ENCODE measurements around the gene AADACL4. TPM values are rescaled to one million over a fixed set of nuclear protein-coding genes. Genes with fewer than 3 reads are reported as not detected.

The AADACL4 gene
- total and polyA plus RNA-seq, 2 of the 8 experiments (the other 6 are each of a cell fraction or from before 2014, with no cell fraction given): 0.08 TPM; not detected in 1

GRCh38 chr1:12604114-12604874 lies 39.6 kb upstream of the AADACL4 start:
- POLR2A ChIA-PET (ENCODE audit: partially characterized antibody): interaction anchor here (0.7 to 7.3 kb wide), 3 partner anchors 12 to 126 kb away, joined by 3 to 107 read pairs (median 7); partner anchors contain the start of gene DHRS3
- no peak overlapping the region for H4K5ac ChIP-seq (ENCODE audit: insufficient read length, low read depth, low read length)

More at GRCh38 chr1:12604114-12604874, 39.6 kb upstream of the AADACL4 start:
- Histone ChIP-seq H3K23me2 (ENCODE audit: low read depth, low read length) (no peaks in the 10 kb centered on the region), H4K20me1 (replicated peaks in 1 of 2; ENCODE audit: control insufficient read depth in 1 of 2, insufficient read depth in 2 of 2, low read length in 2 of 2) (peaks cover 15 to 22% of the 10 kb centered on the region in 2 experiments), H3K23ac (ENCODE audit: insufficient read length) (no peak overlapping the region), H2BK20ac (ENCODE audit: low read length) (no peak overlapping the region), H3K4me3 (ENCODE audit: extremely low read depth in 1 of 4, insufficient read depth in 2 of 4, low read depth in 3 of 4, low read length in 4 of 4) (no peak overlapping the region), H3K9ac (replicated peaks in 1 of 4; ENCODE audit: extremely low read depth in 1 of 4, low read depth in 3 of 4, low read length in 3 of 4) (no peak overlapping the region), H2BK5ac (ENCODE audit: low read depth, low read length) (no peak overlapping the region), H2AK5ac (ENCODE audit: low read depth, low read length) (no peak overlapping the region), H2AFZ (ENCODE audit: low read length) (no peak overlapping the region), H3K9me3 (ENCODE audit: insufficient read depth in 2 of 2, low read depth in 1 of 2, low read length in 1 of 2) (peaks cover 0 to 2% of the 10 kb centered on the region in 2 experiments; a peak in 1 of 4 replicates), H3K36me3 (ENCODE audit: control insufficient read depth in 2 of 4, insufficient read depth in 4 of 4, low read length in 3 of 4) (peaks cover 0 to 22% (median 0%) of the 10 kb centered on the region in 4 experiments; a peak in 2 of 8 replicates), H3K27ac (ENCODE audit: low read depth, low read length) (no peak overlapping the region), H3K56ac (replicated peaks; ENCODE audit: insufficient read length, low read depth, low read length) (no peak overlapping the region), H3K79me1 (ENCODE audit: low read depth, low read length) (peaks cover 3% of the 10 kb centered on the region; the same call in 1 of the 2 replicates), H2BK15ac (ENCODE audit: low read length) (no peak overlapping the region), H3K18ac (ENCODE audit: extremely low read depth, low read length) (no peak overlapping the region), H2BK12ac (ENCODE audit: low read depth, low read length) (no peak overlapping the region), H3K79me2 (ENCODE audit: control insufficient read depth in 1 of 2, insufficient read depth in 2 of 2, low read length in 2 of 2) (peaks cover 0 to 76% of the 10 kb centered on the region in 2 experiments; a peak in 3 of 4 replicates), H3K14ac (ENCODE audit: insufficient read length) (no peak overlapping the region), H3K27me3 (replicated peaks in 1 of 4; ENCODE audit: control insufficient read depth in 3 of 4, extremely low read depth in 1 of 4, insufficient read depth in 3 of 4, low read length in 3 of 4) (no peaks in the 10 kb centered on the region), H3K4me2 (ENCODE audit: insufficient read depth in 1 of 2, low read depth in 2 of 2, low read length in 2 of 2) (no peak overlapping the region), H4K91ac (replicated peaks; ENCODE audit: insufficient read length, low read length) (no peak overlapping the region), H3K4me1 (replicated peaks in 1 of 4; ENCODE audit: control insufficient read depth in 3 of 4, insufficient read depth in 4 of 4, low read length in 3 of 4) (peaks cover 11 to 31% (median 15%) of the 10 kb centered on the region in 4 experiments), H2BK120ac (replicated peaks; ENCODE audit: low read depth, low read length) (no peak overlapping the region), H4K8ac (ENCODE audit: extremely low read depth, insufficient read depth, low read length) (no peak overlapping the region), H3K4ac (replicated peaks; ENCODE audit: insufficient read length, low read depth, low read length) (no peak overlapping the region)
- DNase-seq (ENCODE audit: low read depth in 1 of 2, low spot score in 2 of 2): no peak
- CTCF ChIA-PET (ENCODE audit: partially characterized antibody): interaction anchor here (0.6 to 9.4 kb wide), 6 partner anchors 9 to 329 kb away, joined by 3 to 130 read pairs (median 3); partner anchors contain the start of gene DHRS3
- TF ChIP-seq BCL11A (IDR thresholded peaks at IDR 0.05; ENCODE audit: low read depth in 2 of 2, low read length in 2 of 2) (no peak), RXRA (IDR thresholded peaks at IDR 0.05; ENCODE audit: insufficient read depth, low read depth, low read length) (0 out of 2 replicates have a peak, but pooled peaks have one; percentile 21), CEBPB (IDR thresholded peaks at IDR 0.05; ENCODE audit: low read depth, low read length) (no peak), USF2 (IDR thresholded peaks at IDR 0.05; ENCODE audit: low read length) (no peak), CHD1 (IDR thresholded peaks at IDR 0.05; ENCODE audit: low read depth, low read length) (no peak)
- WGBS, 2 experiments (ENCODE audit: extremely low coverage in 1 of 2, insufficient coverage in 1 of 2, insufficient read length in 1 of 2, insufficient replicate concordance in 2 of 2, low coverage in 1 of 2, low lambda C conversion rate in 2 of 2, missing lambda C conversion rate in 1 of 2): 76% methylated on average over 16 of the region's 16 CpGs; no CpG with 5 or more reads in 1 of the 2 experiments
- no peak for FAIRE-seq

All from H1 (cell line).